Neutrophil (primary cell): ENCODE results near the gene TSKU.
"Not testable (repeated sequence)": the region's sequence is repeated elsewhere in the genome, so short reads cannot be mapped to it uniquely, and the experiment has no call there.

Experiments
- H3K27ac ChIP-seq: fragments of 200-600 bp; sonication (generic); 2 replicates; pipeline ENCODE4 v1.5.1; 2016; ENCODE audit warnings: mild to moderate bottlenecking, moderate library complexity
- H3K27me3 ChIP-seq: fragments of 200-600 bp; sonication (generic); 2 replicates; pipeline ENCODE4 v1.6.0; 2016; ENCODE audit warnings: mild to moderate bottlenecking
- H3K36me3 ChIP-seq: fragments of 200-600 bp; sonication (generic); 2 replicates; pipeline ENCODE4 v1.5.1; 2017
- H3K4me1 ChIP-seq, 2 experiments: fragments of 200-600 bp in 1 of 2; sonication (generic) in 1 of 2; 1 replicate in 1 of 2; 2 replicates in 1 of 2; pipeline versions ENCODE4 v1.5.1 to v1.6.1; 2013 to 2016; ENCODE audit warnings: low read depth in 1 of 2, low read length in 1 of 2, mild to moderate bottlenecking in 1 of 2, moderate library complexity in 1 of 2; ENCODE audit not compliant: control insufficient read depth in 1 of 2, insufficient read depth in 1 of 2
- H3K4me3 ChIP-seq, 2 experiments: fragments of 200-600 bp in 1 of 2; sonication (generic) in 1 of 2; 1 replicate in 1 of 2; 2 replicates in 1 of 2; pipeline ENCODE4 v1.5.1; 2013 to 2016; ENCODE audit warnings: low read depth in 1 of 2, low read length in 1 of 2, mild to moderate bottlenecking in 1 of 2, moderate library complexity in 1 of 2
- H3K9me3 ChIP-seq: fragments of 200-600 bp; sonication (generic); 2 replicates; pipeline ENCODE4 v1.5.1; 2016
- CTCF ChIP-seq: fragments of 200-600 bp; sonication (generic); IDR thresholded peaks from 2 replicates; pipeline ENCODE4 v1.5.1; 2016; ENCODE audit warnings: antibody characterized with exemption

The TSKU gene

GRCh38 chr11:76788661-76789442, 5.7 kb downstream of the TSKU start:
- Histone ChIP-seq H3K4me1 (peaks cover 0 to 6% of the 10 kb centered on the region in 2 experiments), H3K36me3 (no peaks in the 10 kb centered on the region), H3K9me3 (no peaks in the 10 kb centered on the region), H3K4me3 (no peak overlapping the region), H3K27me3 (peaks cover 77% of the 10 kb centered on the region), H3K27ac (no peak overlapping the region)
- no peak for TF ChIP-seq CTCF

- TF ChIP-seq CTCF, result no peak
- Histone ChIP-seq H3K9me3 (no peaks in the 10 kb centered on the region), H3K27ac (no peak overlapping the region), H3K4me3 (no peak overlapping the region), H3K4me1 (peaks cover 0 to under 1% of the 10 kb centered on the region in 2 experiments), H3K36me3 (no peaks in the 10 kb centered on the region), H3K27me3 (peaks cover 76% of the 10 kb centered on the region)
Measured at GRCh38 chr11:76789443-76789719, 6.2 kb downstream of the TSKU start.

GRCh38 chr11:76790251-76790650, 7.1 kb downstream of the TSKU start:
- no peaks in the 10 kb centered on the region for H3K4me1 ChIP-seq
- no peak overlapping the region for H3K4me3 ChIP-seq
- H3K9me3 ChIP-seq, result no peaks in the 10 kb centered on the region
- H3K27me3 ChIP-seq, result peaks cover 67% of the 10 kb centered on the region
- no peak overlapping the region for H3K27ac ChIP-seq
- no peak for TF ChIP-seq CTCF
- no peaks in the 10 kb centered on the region for H3K36me3 ChIP-seq

GRCh38 chr11:76791002-76791770, 8.0 kb downstream of the TSKU start:
- not testable (repeated sequence) for H3K4me1 ChIP-seq, H3K4me3 ChIP-seq, H3K9me3 ChIP-seq, H3K27ac ChIP-seq, H3K36me3 ChIP-seq
- H3K27me3 ChIP-seq, result peaks cover 58% of the 10 kb centered on the region

GRCh38 chr11:76791861-76792260, 8.7 kb downstream of the TSKU start:
- Histone ChIP-seq H3K27me3 (peaks cover 51% of the 10 kb centered on the region), H3K36me3 (no peaks in the 10 kb centered on the region), H3K4me1 (no peaks in the 10 kb centered on the region), H3K4me3 (no peak overlapping the region), H3K9me3 (no peaks in the 10 kb centered on the region), H3K27ac (no peak overlapping the region)
- TF ChIP-seq CTCF, result no peak

GRCh38 chr11:76792505-76793264, 9.5 kb downstream of the TSKU start:
- Histone ChIP-seq H3K36me3 (no peaks in the 10 kb centered on the region), H3K4me1 (no peaks in the 10 kb centered on the region), H3K27ac (no peak overlapping the region), H3K4me3 (no peak overlapping the region), H3K27me3 (peaks cover 43% of the 10 kb centered on the region), H3K9me3 (no peaks in the 10 kb centered on the region)
- TF ChIP-seq CTCF, result no peak
